ENCODE data around the gene KCNN3.

Gene KCNN3

DNA sequence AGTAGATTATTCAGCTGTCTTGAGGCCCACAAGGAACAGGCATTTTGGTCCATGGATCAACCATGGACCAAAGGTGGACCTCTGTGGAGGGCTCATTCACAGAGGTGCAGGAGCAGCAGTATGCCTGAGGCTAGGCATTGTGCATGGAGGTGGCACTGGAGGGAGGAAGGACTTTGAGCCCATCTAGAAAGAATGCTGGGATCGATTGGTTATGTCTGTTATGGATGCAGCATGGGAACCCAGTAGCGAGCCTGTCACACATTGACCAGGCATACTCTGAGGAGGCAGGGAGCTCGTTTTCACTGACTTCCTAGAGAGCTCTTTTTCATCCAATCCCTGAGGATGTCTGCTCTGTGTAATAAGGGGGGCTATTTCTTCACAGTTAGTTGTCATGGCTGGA is 75.5 kb downstream of the KCNN3 start:
- no peak overlapping the region for H3K4me3 ChIP-seq (ENCODE audit: low read depth, low read length)
- TF ChIP-seq, protein P1, sequence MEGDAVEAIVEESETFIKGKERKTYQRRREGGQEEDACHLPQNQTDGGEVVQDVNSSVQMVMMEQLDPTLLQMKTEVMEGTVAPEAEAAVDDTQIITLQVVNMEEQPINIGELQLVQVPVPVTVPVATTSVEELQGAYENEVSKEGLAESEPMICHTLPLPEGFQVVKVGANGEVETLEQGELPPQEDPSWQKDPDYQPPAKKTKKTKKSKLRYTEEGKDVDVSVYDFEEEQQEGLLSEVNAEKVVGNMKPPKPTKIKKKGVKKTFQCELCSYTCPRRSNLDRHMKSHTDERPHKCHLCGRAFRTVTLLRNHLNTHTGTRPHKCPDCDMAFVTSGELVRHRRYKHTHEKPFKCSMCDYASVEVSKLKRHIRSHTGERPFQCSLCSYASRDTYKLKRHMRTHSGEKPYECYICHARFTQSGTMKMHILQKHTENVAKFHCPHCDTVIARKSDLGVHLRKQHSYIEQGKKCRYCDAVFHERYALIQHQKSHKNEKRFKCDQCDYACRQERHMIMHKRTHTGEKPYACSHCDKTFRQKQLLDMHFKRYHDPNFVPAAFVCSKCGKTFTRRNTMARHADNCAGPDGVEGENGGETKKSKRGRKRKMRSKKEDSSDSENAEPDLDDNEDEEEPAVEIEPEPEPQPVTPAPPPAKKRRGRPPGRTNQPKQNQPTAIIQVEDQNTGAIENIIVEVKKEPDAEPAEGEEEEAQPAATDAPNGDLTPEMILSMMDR (IDR thresholded peaks at IDR 0.05; ENCODE audit: borderline replicate concordance, insufficient read depth, low read depth, low read length), result no peak

DNA sequence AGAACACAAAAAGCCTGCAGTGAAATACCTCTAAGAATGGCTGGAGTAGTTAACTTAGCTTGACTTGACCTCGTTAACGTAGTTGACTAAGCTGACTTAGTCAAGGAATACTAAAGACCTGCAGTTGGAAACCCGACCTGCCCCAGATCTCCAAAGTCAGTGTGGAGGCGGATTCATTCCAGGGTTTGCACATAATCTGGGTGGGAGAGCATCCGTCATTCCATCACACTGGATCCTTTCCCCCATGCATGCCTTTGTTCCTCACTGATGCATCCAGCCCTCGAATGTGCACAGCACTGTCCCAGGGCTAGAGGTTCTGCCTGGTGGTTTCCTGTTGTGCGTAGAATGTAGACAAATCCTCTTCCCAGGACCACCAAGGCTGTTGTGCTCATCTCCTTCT is 76.4 kb downstream of the KCNN3 start:
- no peak overlapping the region for H3K4me3 ChIP-seq (ENCODE audit: low read depth, low read length)
- TF ChIP-seq, protein P1 (IDR thresholded peaks at IDR 0.05; ENCODE audit: borderline replicate concordance, insufficient read depth, low read depth, low read length), result no peak

DNA sequence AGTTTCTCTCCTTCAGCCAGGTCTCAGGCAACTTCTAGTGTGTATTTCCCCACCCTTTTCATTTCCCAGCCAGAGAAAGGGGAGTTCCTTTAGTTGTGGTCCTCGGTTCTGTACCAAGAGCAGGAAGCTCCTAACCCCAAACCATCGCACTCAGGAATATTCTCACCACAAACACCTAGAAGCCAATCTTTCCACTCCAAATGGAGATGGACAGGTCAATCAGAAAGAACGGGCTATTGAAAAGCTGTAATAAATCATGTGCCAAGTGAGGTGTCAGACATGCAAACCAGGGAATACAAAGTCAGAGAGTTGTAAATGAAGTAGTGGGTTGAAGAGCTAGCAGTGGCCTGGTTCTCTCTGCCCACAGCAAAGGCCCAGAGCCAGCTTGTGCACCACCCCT is 77.2 kb downstream of the KCNN3 start:
- TF ChIP-seq, protein P1 (IDR thresholded peaks at IDR 0.05; ENCODE audit: borderline replicate concordance, insufficient read depth, low read depth, low read length), result no peak
- no peak overlapping the region for H3K4me3 ChIP-seq (ENCODE audit: low read depth, low read length)

DNA sequence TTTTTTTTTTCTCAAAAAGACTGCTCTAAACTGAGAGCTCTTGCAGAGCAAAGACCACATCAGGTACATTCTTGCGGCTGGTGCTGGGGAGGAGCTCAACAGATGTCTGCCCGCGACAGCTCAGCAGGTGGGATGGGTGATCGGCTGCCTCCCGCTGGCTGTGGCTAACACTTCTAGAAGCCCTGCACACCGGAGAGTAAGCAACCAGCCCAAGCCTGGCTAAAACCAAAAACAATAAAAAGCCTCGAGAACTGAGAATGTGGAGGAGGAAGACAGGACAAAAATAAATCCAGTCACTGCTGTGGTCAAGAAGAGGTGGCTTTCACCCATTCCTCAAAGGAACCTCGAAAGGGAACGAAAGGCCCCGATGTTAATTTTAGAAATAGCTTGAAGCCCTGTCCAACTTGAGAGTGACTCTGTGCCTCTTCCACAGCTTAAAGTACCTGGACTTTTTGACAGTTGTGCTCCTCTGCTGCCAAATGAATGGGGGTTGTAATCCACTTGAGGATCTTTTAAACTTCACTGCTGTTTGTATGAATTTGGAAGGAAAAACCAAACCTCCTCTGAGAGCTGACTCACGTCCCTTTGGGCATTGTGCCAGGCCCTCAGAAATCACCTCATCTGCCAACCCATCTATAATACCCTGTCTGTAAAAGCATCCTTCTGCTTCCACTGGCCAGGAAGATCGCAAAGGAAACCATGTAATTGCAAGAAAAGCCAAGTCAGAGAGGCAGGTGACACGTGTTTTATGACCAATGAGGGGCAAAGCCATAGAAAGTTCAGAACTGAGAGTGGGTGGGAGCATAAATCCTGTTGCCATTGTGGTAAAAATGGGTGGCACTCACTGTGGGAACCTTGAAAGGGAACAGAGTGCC is 78.6 kb downstream of the KCNN3 start:
- H3K4me3 ChIP-seq (ENCODE audit: low read depth, low read length), result no peak overlapping the region
- TF ChIP-seq, protein P1 (IDR thresholded peaks at IDR 0.05; ENCODE audit: borderline replicate concordance, insufficient read depth, low read depth, low read length), result peak; percentile 45

DNA sequence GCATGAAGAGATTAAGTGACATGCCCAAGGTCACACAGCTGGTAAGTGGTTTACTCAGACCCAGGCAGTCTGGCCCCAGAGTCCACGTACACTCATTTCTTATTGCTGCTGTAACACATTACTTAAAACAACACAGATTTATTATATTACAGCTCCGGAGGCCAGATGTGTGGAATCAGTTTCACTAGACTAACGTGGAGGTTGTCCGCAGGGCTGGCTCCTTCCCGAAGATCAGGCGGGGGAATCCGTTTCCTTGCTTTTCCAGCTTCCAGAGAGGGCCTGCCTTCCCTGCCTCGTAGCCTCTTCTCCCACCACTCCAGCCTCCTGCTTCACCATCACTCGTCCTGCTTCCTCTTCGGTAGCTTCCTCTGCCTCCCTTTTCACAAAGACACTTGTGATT is 81.2 kb downstream of the KCNN3 start:
- no peak overlapping the region for H3K4me3 ChIP-seq (ENCODE audit: low read depth, low read length)

DNA sequence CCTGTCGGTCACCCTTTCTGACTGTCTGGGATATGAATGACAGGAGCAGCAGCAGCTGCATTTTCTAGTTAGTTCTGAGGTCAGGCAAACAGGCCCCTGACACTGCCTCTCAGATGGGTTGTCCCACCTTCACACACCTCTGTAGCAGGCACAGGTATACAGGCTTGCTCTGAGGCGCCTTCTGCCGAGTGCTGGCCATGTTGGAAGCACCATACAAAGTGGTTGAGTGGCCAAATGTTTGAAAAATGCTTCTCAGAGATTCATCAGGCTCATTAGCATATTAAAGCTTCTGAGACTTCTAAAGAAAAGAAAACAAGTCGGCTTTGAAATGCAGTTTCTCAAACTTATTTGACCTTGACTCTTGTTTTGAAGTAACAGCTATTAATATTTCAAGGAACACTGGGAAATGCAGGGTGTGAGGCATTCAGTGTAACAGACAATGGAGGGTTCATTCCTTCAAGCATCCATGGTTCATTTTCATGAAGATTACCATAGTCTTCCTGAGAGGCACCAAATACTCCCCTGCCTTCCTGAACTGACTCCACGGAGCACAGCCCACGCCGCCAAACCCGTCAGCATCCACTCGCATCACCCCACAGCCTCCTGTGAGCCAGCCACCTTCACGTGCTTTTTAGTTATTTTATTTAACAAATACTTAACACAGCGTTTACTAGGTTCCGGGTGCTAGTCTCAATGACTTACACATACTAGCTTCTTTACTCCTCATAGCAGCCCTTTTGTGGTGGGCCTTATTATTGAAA is 81.8 kb downstream of the KCNN3 start:
- no peak overlapping the region for H3K4me3 ChIP-seq (ENCODE audit: low read depth, low read length)
- TF ChIP-seq, protein P1 (IDR thresholded peaks at IDR 0.05; ENCODE audit: borderline replicate concordance, insufficient read depth, low read depth, low read length), result no peak

More for the DNA sequence above, 81.2 kb downstream of the KCNN3 start:
- TF ChIP-seq, protein P1 (IDR thresholded peaks at IDR 0.05; ENCODE audit: borderline replicate concordance, insufficient read depth, low read depth, low read length), result no peak

All from GM12875 (cell line).